ENCODE data around the gene RNF130. TPM values are rescaled to one million over a fixed set of nuclear protein-coding genes. Genes with fewer than 3 reads are reported as not detected.

Gene RNF130
- total and polyA plus RNA-seq, 2 of the 13 experiments (the other 11 are each of a cell fraction or from before 2014, with no cell fraction given) = 28.2 to 28.3 TPM

DNA sequence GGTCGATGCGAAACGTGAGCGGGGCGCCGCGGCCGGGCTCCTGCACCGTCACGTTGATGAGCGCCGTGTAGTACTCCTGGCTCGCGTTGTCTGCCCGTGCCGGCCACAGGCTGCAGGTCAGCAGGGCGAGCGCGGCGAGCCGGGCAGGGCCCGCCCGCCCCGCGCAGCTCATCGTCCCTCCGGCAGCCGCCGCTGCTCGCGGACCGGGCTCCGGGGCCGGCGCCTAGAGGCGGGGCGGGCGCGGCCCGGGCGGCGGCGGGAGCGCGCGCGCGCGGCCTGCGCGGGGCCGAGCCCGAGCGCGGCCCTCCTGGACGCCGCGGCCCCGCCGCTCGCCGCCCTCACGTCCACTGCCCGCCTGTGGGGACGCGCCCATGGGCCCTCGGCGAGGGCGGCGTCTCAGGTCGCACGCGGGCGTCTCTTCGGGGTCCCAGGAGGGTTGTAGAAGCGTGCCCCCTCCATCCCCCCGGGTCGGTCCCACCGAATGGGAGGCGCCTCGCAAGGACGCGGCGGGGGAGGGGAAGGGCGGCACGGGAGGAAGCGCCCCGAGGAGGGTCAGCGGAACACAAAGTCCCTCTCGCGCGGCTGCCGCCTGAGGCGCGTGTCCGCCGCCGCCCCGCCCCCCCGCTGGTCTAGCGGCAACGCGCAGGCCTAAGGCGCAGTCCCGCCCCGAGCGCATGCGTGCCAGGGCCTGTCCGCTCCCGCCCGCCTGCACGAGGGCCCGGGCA is at the start of gene RNF130 (continued):
- TF ChIP-seq, protein P1, sequence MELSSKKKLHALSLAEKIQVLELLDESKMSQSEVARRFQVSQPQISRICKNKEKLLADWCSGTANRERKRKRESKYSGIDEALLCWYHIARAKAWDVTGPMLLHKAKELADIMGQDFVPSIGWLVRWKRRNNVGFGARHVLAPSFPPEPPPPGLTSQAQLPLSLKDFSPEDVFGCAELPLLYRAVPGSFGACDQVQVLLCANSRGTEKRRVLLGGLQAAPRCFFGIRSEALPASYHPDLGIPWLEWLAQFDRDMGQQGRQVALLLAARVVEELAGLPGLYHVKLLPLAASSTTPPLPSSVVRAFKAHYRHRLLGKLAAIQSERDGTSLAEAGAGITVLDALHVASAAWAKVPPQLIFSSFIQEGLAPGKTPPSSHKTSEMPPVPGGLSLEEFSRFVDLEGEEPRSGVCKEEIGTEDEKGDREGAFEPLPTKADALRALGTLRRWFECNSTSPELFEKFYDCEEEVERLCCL (CRISPR knock-in tag; IDR thresholded peaks at IDR 0.05; ENCODE audit: borderline replicate concordance) = no peak
- no peak for TF ChIP-seq NBN (conservative IDR thresholded peaks at IDR 0.05)
- TF ChIP-seq ZFYVE20 (CRISPR knock-in tag; IDR thresholded peaks at IDR 0.05; ENCODE audit: borderline replicate concordance, low read depth) = peak; percentile 97
- TF ChIP-seq SPEN (CRISPR knock-in tag; IDR thresholded peaks at IDR 0.05; ENCODE audit: low read depth) = peak; percentile 94
- TF ChIP-seq KLF6 (CRISPR knock-in tag; IDR thresholded peaks at IDR 0.05) = peak; percentile 93; the same call in 1 of the 2 replicates
- TF ChIP-seq DNMT1 (CRISPR knock-in tag; IDR thresholded peaks at IDR 0.05) = peak; percentile 92; the same call in 1 of the 2 replicates
- TF ChIP-seq, protein P2, sequence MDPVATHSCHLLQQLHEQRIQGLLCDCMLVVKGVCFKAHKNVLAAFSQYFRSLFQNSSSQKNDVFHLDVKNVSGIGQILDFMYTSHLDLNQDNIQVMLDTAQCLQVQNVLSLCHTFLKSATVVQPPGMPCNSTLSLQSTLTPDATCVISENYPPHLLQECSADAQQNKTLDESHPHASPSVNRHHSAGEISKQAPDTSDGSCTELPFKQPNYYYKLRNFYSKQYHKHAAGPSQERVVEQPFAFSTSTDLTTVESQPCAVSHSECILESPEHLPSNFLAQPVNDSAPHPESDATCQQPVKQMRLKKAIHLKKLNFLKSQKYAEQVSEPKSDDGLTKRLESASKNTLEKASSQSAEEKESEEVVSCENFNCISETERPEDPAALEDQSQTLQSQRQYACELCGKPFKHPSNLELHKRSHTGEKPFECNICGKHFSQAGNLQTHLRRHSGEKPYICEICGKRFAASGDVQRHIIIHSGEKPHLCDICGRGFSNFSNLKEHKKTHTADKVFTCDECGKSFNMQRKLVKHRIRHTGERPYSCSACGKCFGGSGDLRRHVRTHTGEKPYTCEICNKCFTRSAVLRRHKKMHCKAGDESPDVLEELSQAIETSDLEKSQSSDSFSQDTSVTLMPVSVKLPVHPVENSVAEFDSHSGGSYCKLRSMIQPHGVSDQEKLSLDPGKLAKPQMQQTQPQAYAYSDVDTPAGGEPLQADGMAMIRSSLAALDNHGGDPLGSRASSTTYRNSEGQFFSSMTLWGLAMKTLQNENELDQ (CRISPR knock-in tag; IDR thresholded peaks at IDR 0.05; ENCODE audit: borderline replicate concordance) = 0 out of 2 replicates have a peak, but pooled peaks have one; percentile 51
- TF ChIP-seq, protein P3, sequence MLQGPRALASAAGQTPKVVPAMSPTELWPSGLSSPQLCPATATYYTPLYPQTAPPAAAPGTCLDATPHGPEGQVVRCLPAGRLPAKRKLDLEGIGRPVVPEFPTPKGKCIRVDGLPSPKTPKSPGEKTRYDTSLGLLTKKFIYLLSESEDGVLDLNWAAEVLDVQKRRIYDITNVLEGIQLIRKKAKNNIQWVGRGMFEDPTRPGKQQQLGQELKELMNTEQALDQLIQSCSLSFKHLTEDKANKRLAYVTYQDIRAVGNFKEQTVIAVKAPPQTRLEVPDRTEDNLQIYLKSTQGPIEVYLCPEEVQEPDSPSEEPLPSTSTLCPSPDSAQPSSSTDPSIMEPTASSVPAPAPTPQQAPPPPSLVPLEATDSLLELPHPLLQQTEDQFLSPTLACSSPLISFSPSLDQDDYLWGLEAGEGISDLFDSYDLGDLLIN (CRISPR knock-in tag; IDR thresholded peaks at IDR 0.05; ENCODE audit: borderline replicate concordance) = 0 out of 2 replicates have a peak, but pooled peaks have one; percentile 92
- peak; percentile 94; the same call in 1 of the 2 replicates for TF ChIP-seq ZBTB8A (CRISPR knock-in tag; IDR thresholded peaks at IDR 0.05; ENCODE audit: borderline replicate concordance, low read depth)
- TF ChIP-seq, protein P4, sequence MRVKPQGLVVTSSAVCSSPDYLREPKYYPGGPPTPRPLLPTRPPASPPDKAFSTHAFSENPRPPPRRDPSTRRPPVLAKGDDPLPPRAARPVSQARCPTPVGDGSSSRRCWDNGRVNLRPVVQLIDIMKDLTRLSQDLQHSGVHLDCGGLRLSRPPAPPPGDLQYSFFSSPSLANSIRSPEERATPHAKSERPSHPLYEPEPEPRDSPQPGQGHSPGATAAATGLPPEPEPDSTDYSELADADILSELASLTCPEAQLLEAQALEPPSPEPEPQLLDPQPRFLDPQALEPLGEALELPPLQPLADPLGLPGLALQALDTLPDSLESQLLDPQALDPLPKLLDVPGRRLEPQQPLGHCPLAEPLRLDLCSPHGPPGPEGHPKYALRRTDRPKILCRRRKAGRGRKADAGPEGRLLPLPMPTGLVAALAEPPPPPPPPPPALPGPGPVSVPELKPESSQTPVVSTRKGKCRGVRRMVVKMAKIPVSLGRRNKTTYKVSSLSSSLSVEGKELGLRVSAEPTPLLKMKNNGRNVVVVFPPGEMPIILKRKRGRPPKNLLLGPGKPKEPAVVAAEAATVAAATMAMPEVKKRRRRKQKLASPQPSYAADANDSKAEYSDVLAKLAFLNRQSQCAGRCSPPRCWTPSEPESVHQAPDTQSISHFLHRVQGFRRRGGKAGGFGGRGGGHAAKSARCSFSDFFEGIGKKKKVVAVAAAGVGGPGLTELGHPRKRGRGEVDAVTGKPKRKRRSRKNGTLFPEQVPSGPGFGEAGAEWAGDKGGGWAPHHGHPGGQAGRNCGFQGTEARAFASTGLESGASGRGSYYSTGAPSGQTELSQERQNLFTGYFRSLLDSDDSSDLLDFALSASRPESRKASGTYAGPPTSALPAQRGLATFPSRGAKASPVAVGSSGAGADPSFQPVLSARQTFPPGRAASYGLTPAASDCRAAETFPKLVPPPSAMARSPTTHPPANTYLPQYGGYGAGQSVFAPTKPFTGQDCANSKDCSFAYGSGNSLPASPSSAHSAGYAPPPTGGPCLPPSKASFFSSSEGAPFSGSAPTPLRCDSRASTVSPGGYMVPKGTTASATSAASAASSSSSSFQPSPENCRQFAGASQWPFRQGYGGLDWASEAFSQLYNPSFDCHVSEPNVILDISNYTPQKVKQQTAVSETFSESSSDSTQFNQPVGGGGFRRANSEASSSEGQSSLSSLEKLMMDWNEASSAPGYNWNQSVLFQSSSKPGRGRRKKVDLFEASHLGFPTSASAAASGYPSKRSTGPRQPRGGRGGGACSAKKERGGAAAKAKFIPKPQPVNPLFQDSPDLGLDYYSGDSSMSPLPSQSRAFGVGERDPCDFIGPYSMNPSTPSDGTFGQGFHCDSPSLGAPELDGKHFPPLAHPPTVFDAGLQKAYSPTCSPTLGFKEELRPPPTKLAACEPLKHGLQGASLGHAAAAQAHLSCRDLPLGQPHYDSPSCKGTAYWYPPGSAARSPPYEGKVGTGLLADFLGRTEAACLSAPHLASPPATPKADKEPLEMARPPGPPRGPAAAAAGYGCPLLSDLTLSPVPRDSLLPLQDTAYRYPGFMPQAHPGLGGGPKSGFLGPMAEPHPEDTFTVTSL (CRISPR knock-in tag; IDR thresholded peaks at IDR 0.05; ENCODE audit: borderline replicate concordance) = peak; percentile 37; the same call in 1 of the 2 replicates
- no peak for TF ChIP-seq ZNF75D (CRISPR knock-in tag; IDR thresholded peaks at IDR 0.05; ENCODE audit: borderline replicate concordance)
- TF ChIP-seq ZNF605 (CRISPR knock-in tag; IDR thresholded peaks at IDR 0.05) = peak; percentile 97; the same call in 1 of the 2 replicates
- TF ChIP-seq, protein P5, sequence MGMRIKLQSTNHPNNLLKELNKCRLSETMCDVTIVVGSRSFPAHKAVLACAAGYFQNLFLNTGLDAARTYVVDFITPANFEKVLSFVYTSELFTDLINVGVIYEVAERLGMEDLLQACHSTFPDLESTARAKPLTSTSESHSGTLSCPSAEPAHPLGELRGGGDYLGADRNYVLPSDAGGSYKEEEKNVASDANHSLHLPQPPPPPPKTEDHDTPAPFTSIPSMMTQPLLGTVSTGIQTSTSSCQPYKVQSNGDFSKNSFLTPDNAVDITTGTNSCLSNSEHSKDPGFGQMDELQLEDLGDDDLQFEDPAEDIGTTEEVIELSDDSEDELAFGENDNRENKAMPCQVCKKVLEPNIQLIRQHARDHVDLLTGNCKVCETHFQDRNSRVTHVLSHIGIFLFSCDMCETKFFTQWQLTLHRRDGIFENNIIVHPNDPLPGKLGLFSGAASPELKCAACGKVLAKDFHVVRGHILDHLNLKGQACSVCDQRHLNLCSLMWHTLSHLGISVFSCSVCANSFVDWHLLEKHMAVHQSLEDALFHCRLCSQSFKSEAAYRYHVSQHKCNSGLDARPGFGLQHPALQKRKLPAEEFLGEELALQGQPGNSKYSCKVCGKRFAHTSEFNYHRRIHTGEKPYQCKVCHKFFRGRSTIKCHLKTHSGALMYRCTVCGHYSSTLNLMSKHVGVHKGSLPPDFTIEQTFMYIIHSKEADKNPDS (CRISPR knock-in tag; IDR thresholded peaks at IDR 0.05) = 0 out of 2 replicates have a peak, but pooled peaks have one; percentile 75
- TF ChIP-seq YEATS2 (CRISPR knock-in tag; IDR thresholded peaks at IDR 0.05; ENCODE audit: borderline replicate concordance) = peak; percentile 85; the same call in 1 of the 2 replicates
- TF ChIP-seq CBX1 (IDR thresholded peaks at IDR 0.05; ENCODE audit: low read depth) = peak; percentile 88
